Stomach (tissue), 9 donors: ENCODE results near the gene PTPRCAP. TPM values are rescaled to one million over a fixed set of nuclear protein-coding genes. Genes with fewer than 3 reads are reported as not detected.
A peak's percentile ranks its signal among the peaks of the same experiment; 100 is the strongest.

Experiments
- DNase-seq, 2 donors: peaks; one replicate each; pipeline versions ENCODE4 v3.0.0 to v3.0.0-alpha.2; 2013 to 2019
- H3K27ac ChIP-seq, 5 donors: fragments of 200-600 bp in 4 of 5; sonication (generic) in 4 of 5; one replicate each; pipeline ENCODE4 v1.5.1; 2013 to 2019; ENCODE audit warnings: mild to moderate bottlenecking in 1 of 5, moderate library complexity in 1 of 5
- H3K27me3 ChIP-seq, 3 donors: fragments of 200-600 bp; sonication (generic); one replicate each; pipeline ENCODE4 v1.5.1; 2017 to 2019; ENCODE audit warnings: mixed run types in 1 of 3
- H3K36me3 ChIP-seq, 4 donors: fragments of 200-600 bp; sonication (generic); 1 replicate in 3 of 4; 2 replicates in 1 of 4; pipeline ENCODE4 v1.5.1; 2016 to 2019
- H3K4me1 ChIP-seq, 4 donors: fragments of 200-600 bp; sonication (generic); one replicate each; pipeline ENCODE4 v1.5.1; 2016 to 2019
- H3K4me3 ChIP-seq, 4 donors: fragments of 200-600 bp; sonication (generic) in 3 of 4; one replicate each; pipeline ENCODE4 v1.5.1; 2016 to 2019; ENCODE audit warnings: mild to moderate bottlenecking in 1 of 4
- H3K9me3 ChIP-seq, 4 donors: fragments of 200-600 bp; sonication (generic); one replicate each; pipeline ENCODE4 v1.5.1; 2016 to 2019
- CTCF ChIP-seq, 7 experiments: fragments of 450-650 bp in 4 of 7; fragments of 200-600 bp in 3 of 7; sonication (generic) in 3 of 7; IDR thresholded peaks; one replicate each; pipeline ENCODE4 v1.5.1; 2016 to 2019; ENCODE audit warnings: antibody characterized with exemption in 7 of 7, control low read depth in 2 of 7, mild to moderate bottlenecking in 1 of 7
- EP300 ChIP-seq: sonication (generic); formaldehyde crosslinking; IDR thresholded peaks from one replicate; pipeline ENCODE4 v1.6.1; 2017; ENCODE audit warnings: antibody characterized with exemption
- POLR2A ChIP-seq, 4 donors: fragments of 450-650 bp; IDR thresholded peaks; one replicate each; pipeline ENCODE4 v1.6.1; 2016; ENCODE audit warnings: antibody characterized with exemption in 4 of 4, control low read depth in 2 of 4, mild to moderate bottlenecking in 1 of 4, moderate library complexity in 1 of 4
- POLR2AphosphoS5 ChIP-seq, 3 donors: sonication (generic); formaldehyde crosslinking; IDR thresholded peaks; one replicate each; pipeline ENCODE4 v1.6.1; 2016; ENCODE audit warnings: antibody characterized with exemption in 3 of 3
- WGBS, 5 donors: extraction: QIAGEN DNeasy Blood & Tissue Kit in 3 of 5; methylation state at CpG; one replicate each; pipeline versions ENCODE4 v1.1.5 to v1.1.7; 2013 to 2018; 5-methylcytosine and 5-hydroxymethylcytosine counted together
- intact Hi-C: fragments of 100-400 bp; cut with DNase I; formaldehyde crosslinking; loops from one replicate; pipeline ENCODE4 v1.15.1; 2023; ENCODE audit warnings: low total_unique reads
- polyA plus RNA-seq, 3 donors: library from polyadenylated mRNA; stranded (reverse); fragments of 200-250 nt; gene quantifications; one replicate each; pipeline ENCODE4 v1.2.3, GENCODE V29; 2013
- total RNA-seq, 5 donors: library from RNA; depleted of rRNA; stranded (reverse); fragments of >200 nt; gene quantifications; one replicate each; pipeline versions ENCODE4 v1.1.0 to v1.2.3, GENCODE V29; 2014 to 2016
- donor health status: healthy with polysubstance abuse.
- donor health status: Bipolar disorder and iron deficiency.
- donor health status: healthy.

Gene PTPRCAP
- total and polyA plus RNA-seq, 8 donors, result 1.7 to 25.3 (median 9.9) TPM; not detected in 2

GRCh38 chr11:67406969-67407687, 30.4 kb downstream of the PTPRCAP start:
- H3K27me3 ChIP-seq, result peaks cover 0 to 82% (median 0%) of the 10 kb centered on the region in 3 donors
- intact Hi-C loops, result no loop called here
- 51 to 61% (median 54%) methylated on average over 9 to 12 of the region's 12 CpGs for WGBS, 5 donors
- H3K9me3 ChIP-seq, result no peaks in the 10 kb centered on the region
- TF ChIP-seq EP300 (no peak), POLR2AphosphoS5 (IDR thresholded peaks at IDR 0.05) (no peak), CTCF (IDR thresholded peaks at IDR 0.05) (no peak), POLR2A (IDR thresholded peaks at IDR 0.05) (no peak)
- peak overlapping the region in 2 of 5 donors; percentile 57 to 66 for H3K27ac ChIP-seq
- H3K4me3 ChIP-seq, result peak overlapping the region in 2 of 4 donors; percentile 2 to 14
- no peaks in the 10 kb centered on the region for H3K36me3 ChIP-seq
- H3K4me1 ChIP-seq, result peaks cover 7 to 57% (median 38%) of the 10 kb centered on the region in 4 donors
- DNase-seq, result no peak

- TF ChIP-seq EP300, result no peak
- no peak for TF ChIP-seq CTCF (IDR thresholded peaks at IDR 0.05)
- TF ChIP-seq POLR2AphosphoS5 (IDR thresholded peaks at IDR 0.05), result no peak
- no peak for TF ChIP-seq POLR2A (IDR thresholded peaks at IDR 0.05)
- intact Hi-C loops, result no loop called here
- DNase-seq, result no peak
- Histone ChIP-seq H3K36me3 (no peaks in the 10 kb centered on the region), H3K27ac (peak overlapping the region in 2 of 5 donors; percentile 0 to 57), H3K4me3 (peak overlapping the region in 1 of 4 donors; percentile 2), H3K27me3 (peaks cover 0 to 76% (median 0%) of the 10 kb centered on the region in 3 donors), H3K9me3 (no peaks in the 10 kb centered on the region), H3K4me1 (peaks cover 9 to 59% (median 36%) of the 10 kb centered on the region in 4 donors)
- 82 to 88% (median 85%) methylated on average over 15 to 18 of the region's 18 CpGs for WGBS, 5 donors
Measured at GRCh38 chr11:67406420-67406968, 31.0 kb downstream of the PTPRCAP start.

- peaks cover 0 to 69% (median 0%) of the 10 kb centered on the region in 3 donors for H3K27me3 ChIP-seq
- TF ChIP-seq EP300 (no peak), POLR2AphosphoS5 (IDR thresholded peaks at IDR 0.05) (no peak), CTCF (IDR thresholded peaks at IDR 0.05) (no peak), POLR2A (IDR thresholded peaks at IDR 0.05) (no peak)
- peak overlapping the region in 2 of 4 donors; percentile 42 to 43 for H3K4me3 ChIP-seq
- peak overlapping the region in 2 of 5 donors; percentile 79 to 98 for H3K27ac ChIP-seq
- H3K4me1 ChIP-seq, result peaks cover 11 to 58% (median 36%) of the 10 kb centered on the region in 4 donors
- H3K9me3 ChIP-seq, result no peaks in the 10 kb centered on the region
- 81 to 100% (median 85%) methylated on average over 4 to 9 of the region's 9 CpGs for WGBS, 5 donors
- no peaks in the 10 kb centered on the region for H3K36me3 ChIP-seq
- no peak for DNase-seq
- intact Hi-C loops, result no loop called here
Measured at GRCh38 chr11:67405688-67406339, 31.7 kb downstream of the PTPRCAP start.

GRCh38 chr11:67405196-67405567, 32.3 kb downstream of the PTPRCAP start:
- Histone ChIP-seq H3K4me1 (peaks cover 17 to 58% (median 36%) of the 10 kb centered on the region in 4 donors), H3K9me3 (no peaks in the 10 kb centered on the region), H3K27ac (peak overlapping the region in 2 of 5 donors; percentile 79 to 98), H3K4me3 (peak overlapping the region in 3 of 4 donors; percentile 42 to 43 (median 42)), H3K36me3 (peaks cover 0 to 5% (median under 1%) of the 10 kb centered on the region in 4 donors), H3K27me3 (peaks cover 0 to 62% (median 0%) of the 10 kb centered on the region in 3 donors)
- intact Hi-C loops, result no loop called here
- DNase-seq, result no peak
- WGBS, 5 donors, result 74 to 91% (median 85%) methylated on average over 4 to 6 of the region's 6 CpGs
- no peak for TF ChIP-seq POLR2AphosphoS5 (IDR thresholded peaks at IDR 0.05)
